Osteocyte (in vitro differentiated cells): ENCODE measurements around the gene TTC7B. TPM values are rescaled to one million over a fixed set of nuclear protein-coding genes. Genes with fewer than 3 reads are reported as not detected.

Experiments used
- DNase-seq: peaks from one replicate; pipeline ENCODE4 v3.0.0; 2021; ENCODE audit warnings: mixed read lengths; ENCODE audit not compliant: unreplicated experiment; ENCODE audit errors: extremely low spot score
- H3K27ac Mint-ChIP-seq: one replicate; pipeline ENCODE4 v1.8.0; 2021; ENCODE audit warnings: mild to moderate bottlenecking, mixed read lengths; ENCODE audit not compliant: unreplicated experiment
- H3K27me3 Mint-ChIP-seq: one replicate; pipeline ENCODE4 v1.8.0; 2021; ENCODE audit warnings: mixed read lengths; ENCODE audit not compliant: unreplicated experiment
- H3K36me3 Mint-ChIP-seq: one replicate; pipeline ENCODE4 v1.8.0; 2021; ENCODE audit warnings: mixed read lengths; ENCODE audit not compliant: unreplicated experiment
- H3K4me1 Mint-ChIP-seq: one replicate; pipeline ENCODE4 v1.8.0; 2021; ENCODE audit warnings: mixed read lengths; ENCODE audit not compliant: unreplicated experiment
- H3K4me3 Mint-ChIP-seq: one replicate; pipeline ENCODE4 v1.8.0; 2021; ENCODE audit warnings: mild to moderate bottlenecking, moderate library complexity, mixed read lengths; ENCODE audit not compliant: unreplicated experiment
- H3K9me3 Mint-ChIP-seq: one replicate; pipeline ENCODE4 v1.8.0; 2021; ENCODE audit warnings: mixed read lengths; ENCODE audit not compliant: unreplicated experiment
- total RNA-seq: library from RNA; stranded (reverse); gene quantifications from 2 replicates; pipeline ENCODE4 v1.2.1, GENCODE V29; 2021
- TF ChIP-seq, protein P1 (sequence below): fragments of 200-600 bp; sonication (generic); IDR thresholded peaks from 2 replicates; pipeline ENCODE4 v1.5.0; 2021; ENCODE audit warnings: antibody characterized with exemption, mild to moderate bottlenecking, moderate library complexity

The TTC7B gene
- total RNA-seq, 1 donor from 2014 or later: 43.2 TPM

DNA sequence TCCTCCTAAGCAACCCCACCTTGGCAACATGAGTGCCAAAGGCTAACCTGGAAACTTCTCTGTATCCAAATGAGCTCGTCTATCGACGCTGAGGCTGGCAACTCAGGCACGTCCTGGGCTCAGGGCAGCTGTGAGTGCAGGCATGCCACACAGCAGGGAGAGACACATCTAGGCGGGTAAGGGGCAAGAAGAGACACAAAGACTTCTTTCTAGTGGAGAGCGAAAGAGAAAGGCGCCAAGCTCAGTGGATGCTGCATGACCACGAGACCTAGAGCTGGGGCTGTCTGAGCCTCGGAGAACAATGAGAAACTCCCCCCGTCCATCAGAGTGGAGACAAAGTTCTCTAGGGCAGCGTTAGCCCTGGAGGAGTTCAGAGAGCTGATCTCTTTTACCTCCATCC lies 249.0 kb downstream of the TTC7B start:
- Mint-ChIP-seq H3K36me3 (peaks cover 4% of the 10 kb centered on the region), H3K27me3 (no peaks in the 10 kb centered on the region), H3K4me3 (no peak overlapping the region), H3K9me3 (no peaks in the 10 kb centered on the region), H3K4me1 (peaks cover 2% of the 10 kb centered on the region), H3K27ac (no peak overlapping the region)
- DNase-seq: no peak
- TF ChIP-seq, protein P1, sequence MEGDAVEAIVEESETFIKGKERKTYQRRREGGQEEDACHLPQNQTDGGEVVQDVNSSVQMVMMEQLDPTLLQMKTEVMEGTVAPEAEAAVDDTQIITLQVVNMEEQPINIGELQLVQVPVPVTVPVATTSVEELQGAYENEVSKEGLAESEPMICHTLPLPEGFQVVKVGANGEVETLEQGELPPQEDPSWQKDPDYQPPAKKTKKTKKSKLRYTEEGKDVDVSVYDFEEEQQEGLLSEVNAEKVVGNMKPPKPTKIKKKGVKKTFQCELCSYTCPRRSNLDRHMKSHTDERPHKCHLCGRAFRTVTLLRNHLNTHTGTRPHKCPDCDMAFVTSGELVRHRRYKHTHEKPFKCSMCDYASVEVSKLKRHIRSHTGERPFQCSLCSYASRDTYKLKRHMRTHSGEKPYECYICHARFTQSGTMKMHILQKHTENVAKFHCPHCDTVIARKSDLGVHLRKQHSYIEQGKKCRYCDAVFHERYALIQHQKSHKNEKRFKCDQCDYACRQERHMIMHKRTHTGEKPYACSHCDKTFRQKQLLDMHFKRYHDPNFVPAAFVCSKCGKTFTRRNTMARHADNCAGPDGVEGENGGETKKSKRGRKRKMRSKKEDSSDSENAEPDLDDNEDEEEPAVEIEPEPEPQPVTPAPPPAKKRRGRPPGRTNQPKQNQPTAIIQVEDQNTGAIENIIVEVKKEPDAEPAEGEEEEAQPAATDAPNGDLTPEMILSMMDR: no peak

DNA sequence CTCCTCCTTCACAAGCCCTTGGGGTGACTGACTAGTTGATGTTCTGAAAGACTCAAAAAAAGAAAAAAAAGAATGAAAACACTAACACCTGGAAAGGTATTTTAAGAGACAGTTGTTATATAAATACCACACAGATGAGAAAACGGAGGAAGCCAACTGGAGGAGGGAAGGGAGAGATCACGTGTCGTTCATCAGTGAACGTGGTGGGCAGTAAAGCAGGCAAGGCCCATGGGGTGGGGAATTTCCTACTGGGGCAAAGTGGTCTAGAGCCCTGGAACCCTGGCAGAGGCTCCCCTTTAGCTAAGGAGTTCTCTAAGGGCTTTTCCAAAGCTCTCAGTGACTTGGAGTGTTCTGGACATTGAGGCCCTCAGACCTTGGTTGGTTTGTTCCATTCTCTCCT lies 249.7 kb downstream of the TTC7B start:
- no peak overlapping the region for H3K27ac Mint-ChIP-seq
- no peak for DNase-seq
- H3K4me1 Mint-ChIP-seq: peaks cover 2% of the 10 kb centered on the region
- H3K27me3 Mint-ChIP-seq: no peaks in the 10 kb centered on the region
- H3K36me3 Mint-ChIP-seq: peaks cover 4% of the 10 kb centered on the region
- H3K4me3 Mint-ChIP-seq: no peak overlapping the region
- TF ChIP-seq, protein P1: no peak
- H3K9me3 Mint-ChIP-seq: no peaks in the 10 kb centered on the region

- Mint-ChIP-seq H3K4me3 (no peak overlapping the region), H3K4me1 (peaks cover 2% of the 10 kb centered on the region), H3K9me3 (no peaks in the 10 kb centered on the region), H3K27me3 (no peaks in the 10 kb centered on the region), H3K27ac (no peak overlapping the region), H3K36me3 (peaks cover 13% of the 10 kb centered on the region)
- DNase-seq: no peak
- TF ChIP-seq, protein P1: no peak
Observed at GRCh38 chr14:90564496-90564895, 251.7 kb downstream of the TTC7B start.

GRCh38 chr14:90562652-90563051 lies 253.6 kb downstream of the TTC7B start:
- Mint-ChIP-seq H3K9me3 (no peaks in the 10 kb centered on the region), H3K36me3 (peaks cover 13% of the 10 kb centered on the region), H3K4me1 (peaks cover 3% of the 10 kb centered on the region), H3K27me3 (no peaks in the 10 kb centered on the region), H3K27ac (no peak overlapping the region), H3K4me3 (no peak overlapping the region)
- no peak for DNase-seq
- TF ChIP-seq, protein P1: no peak

DNA sequence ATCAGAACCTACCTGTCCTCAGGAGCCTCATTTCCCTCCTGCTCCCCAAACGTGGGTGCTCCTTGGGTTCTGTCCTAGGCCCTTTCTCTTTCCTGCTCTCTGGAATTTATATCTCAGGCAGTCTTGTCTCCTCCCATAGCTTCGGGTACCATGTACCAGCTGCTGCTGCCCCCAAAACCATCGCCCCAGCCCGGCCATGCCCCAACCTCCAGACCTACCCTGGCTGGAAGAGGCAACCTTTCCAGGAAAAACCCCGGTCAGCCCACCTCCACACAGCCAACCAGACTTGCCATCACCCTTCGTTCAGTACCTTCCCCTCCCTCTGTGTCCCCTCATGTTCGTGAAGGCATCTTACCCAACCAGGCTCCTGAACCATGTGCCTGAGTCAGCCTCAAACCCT lies 254.3 kb downstream of the TTC7B start:
- H3K4me1 Mint-ChIP-seq: peaks cover 3% of the 10 kb centered on the region
- no peaks in the 10 kb centered on the region for H3K27me3 Mint-ChIP-seq
- H3K9me3 Mint-ChIP-seq: no peaks in the 10 kb centered on the region
- no peak overlapping the region for H3K27ac Mint-ChIP-seq
- H3K36me3 Mint-ChIP-seq: peaks cover 13% of the 10 kb centered on the region
- no peak overlapping the region for H3K4me3 Mint-ChIP-seq
- no peak for DNase-seq
- TF ChIP-seq, protein P1: no peak
